MCF 10A (cell line): ENCODE results near the gene NELL1. TPM values are rescaled to one million over a fixed set of nuclear protein-coding genes. Genes with fewer than 3 reads are reported as not detected.

Source experiments
- BruUV-seq: library from RNA; stranded (reverse); fragments of 400-500 nt; replicated peaks from 2 replicates; lab custom pipeline; 2021; lab: Mats Ljungman, UMichigan
- CTCF ChIA-PET: fragments of 300-600 bp; sonication (Branson Sonifier 250); formaldehyde crosslinking; extraction: SDS; loops from one replicate; lab custom pipeline; 2021; ENCODE audit warnings: antibody characterized with exemption, inconsistent platforms; lab: Yijun Ruan, JAX
- POLR2A ChIA-PET: fragments of 300-600, 350-650 bp; sonication (Branson Sonifier 250); formaldehyde crosslinking; extraction: SDS; loops from one replicate; lab custom pipeline; 2020; ENCODE audit warnings: antibody characterized with exemption, inconsistent platforms; lab: Yijun Ruan, JAX
- DNase-seq: peaks from one replicate; pipeline ENCODE4 v3.0.0-alpha.2; 2018; ENCODE audit not compliant: unreplicated experiment
- H3K27ac Mint-ChIP-seq: one replicate; pipeline ENCODE4 v1.8.0; 2022; ENCODE audit warnings: mild to moderate bottlenecking, low read depth, mixed read lengths; ENCODE audit not compliant: unreplicated experiment
- H3K27me3 Mint-ChIP-seq: one replicate; pipeline ENCODE4 v1.8.0; 2022; ENCODE audit warnings: mixed read lengths; ENCODE audit not compliant: insufficient read depth, unreplicated experiment
- H3K36me3 Mint-ChIP-seq: one replicate; pipeline ENCODE4 v1.8.0; 2022; ENCODE audit warnings: mild to moderate bottlenecking, moderate library complexity, mixed read lengths; ENCODE audit not compliant: insufficient read depth, unreplicated experiment
- H3K4me1 Mint-ChIP-seq: one replicate; pipeline ENCODE4 v1.8.0; 2022; ENCODE audit warnings: mixed read lengths; ENCODE audit not compliant: insufficient read depth, unreplicated experiment
- H3K4me3 Mint-ChIP-seq: one replicate; pipeline ENCODE4 v1.8.0; 2022; ENCODE audit warnings: mild to moderate bottlenecking, moderate library complexity, mixed read lengths; ENCODE audit not compliant: unreplicated experiment
- H3K9me3 Mint-ChIP-seq: one replicate; pipeline ENCODE4 v1.8.0; 2022; ENCODE audit warnings: mixed read lengths; ENCODE audit not compliant: unreplicated experiment
- intact Hi-C: fragments of 100-400 bp; cut with micrococcal nuclease; formaldehyde crosslinking; loops from 2 replicates; pipeline ENCODE4 v1.14.1; 2022
- total RNA-seq: library from RNA; stranded (reverse); gene quantifications from 2 replicates; pipeline ENCODE4 v1.2.3, GENCODE V29; 2022
- TF ChIP-seq, protein P1 (sequence below): fragments of 200-600 bp; IDR thresholded peaks from one replicate; pipeline ENCODE4 v1.8.0; 2022; ENCODE audit warnings: antibody characterized with exemption, mild to moderate bottlenecking; ENCODE audit not compliant: unreplicated experiment

NELL1 gene
- total RNA-seq, 1 experiment from 2014 or later: not detected

DNA sequence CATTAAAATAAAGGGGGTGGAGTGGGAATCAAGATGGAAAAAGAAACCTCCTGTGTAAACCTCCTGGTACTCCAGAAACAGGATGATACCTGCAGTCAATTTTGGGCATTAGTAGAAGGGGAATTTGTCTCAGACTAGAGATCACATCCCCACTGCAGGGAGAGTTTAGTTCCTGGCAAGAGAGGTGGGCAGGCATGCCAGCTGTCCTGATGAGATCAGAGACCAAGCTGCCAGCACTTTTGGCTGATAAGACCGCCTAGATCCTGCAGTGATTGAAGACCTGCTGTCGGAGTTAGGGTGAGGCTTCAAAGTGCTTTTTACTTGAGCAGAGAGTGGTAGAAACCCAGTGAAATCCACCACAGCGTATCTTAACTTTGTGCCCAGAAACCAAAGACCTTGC lies 29.7 kb upstream of the NELL1 start:
- peaks cover 10% of the 10 kb centered on the region for H3K27me3 Mint-ChIP-seq
- H3K9me3 Mint-ChIP-seq: no peaks in the 10 kb centered on the region
- TF ChIP-seq, protein P1, sequence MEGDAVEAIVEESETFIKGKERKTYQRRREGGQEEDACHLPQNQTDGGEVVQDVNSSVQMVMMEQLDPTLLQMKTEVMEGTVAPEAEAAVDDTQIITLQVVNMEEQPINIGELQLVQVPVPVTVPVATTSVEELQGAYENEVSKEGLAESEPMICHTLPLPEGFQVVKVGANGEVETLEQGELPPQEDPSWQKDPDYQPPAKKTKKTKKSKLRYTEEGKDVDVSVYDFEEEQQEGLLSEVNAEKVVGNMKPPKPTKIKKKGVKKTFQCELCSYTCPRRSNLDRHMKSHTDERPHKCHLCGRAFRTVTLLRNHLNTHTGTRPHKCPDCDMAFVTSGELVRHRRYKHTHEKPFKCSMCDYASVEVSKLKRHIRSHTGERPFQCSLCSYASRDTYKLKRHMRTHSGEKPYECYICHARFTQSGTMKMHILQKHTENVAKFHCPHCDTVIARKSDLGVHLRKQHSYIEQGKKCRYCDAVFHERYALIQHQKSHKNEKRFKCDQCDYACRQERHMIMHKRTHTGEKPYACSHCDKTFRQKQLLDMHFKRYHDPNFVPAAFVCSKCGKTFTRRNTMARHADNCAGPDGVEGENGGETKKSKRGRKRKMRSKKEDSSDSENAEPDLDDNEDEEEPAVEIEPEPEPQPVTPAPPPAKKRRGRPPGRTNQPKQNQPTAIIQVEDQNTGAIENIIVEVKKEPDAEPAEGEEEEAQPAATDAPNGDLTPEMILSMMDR: no peak
- H3K36me3 Mint-ChIP-seq: no peaks in the 10 kb centered on the region
- CTCF ChIA-PET: interaction anchor here (2.3 to 3.5 kb wide), 2 partner anchors 8 to 872 kb away, joined by 8 to 28 read pairs; no protein-coding TSS in a partner anchor
- no peak overlapping the region for H3K27ac Mint-ChIP-seq
- DNase-seq: no peak
- no TSS peak for BruUV-seq
- no peaks in the 10 kb centered on the region for H3K4me1 Mint-ChIP-seq
- POLR2A ChIA-PET: no interaction called here
- intact Hi-C loops: no loop called here
- H3K4me3 Mint-ChIP-seq: no peak overlapping the region

DNA sequence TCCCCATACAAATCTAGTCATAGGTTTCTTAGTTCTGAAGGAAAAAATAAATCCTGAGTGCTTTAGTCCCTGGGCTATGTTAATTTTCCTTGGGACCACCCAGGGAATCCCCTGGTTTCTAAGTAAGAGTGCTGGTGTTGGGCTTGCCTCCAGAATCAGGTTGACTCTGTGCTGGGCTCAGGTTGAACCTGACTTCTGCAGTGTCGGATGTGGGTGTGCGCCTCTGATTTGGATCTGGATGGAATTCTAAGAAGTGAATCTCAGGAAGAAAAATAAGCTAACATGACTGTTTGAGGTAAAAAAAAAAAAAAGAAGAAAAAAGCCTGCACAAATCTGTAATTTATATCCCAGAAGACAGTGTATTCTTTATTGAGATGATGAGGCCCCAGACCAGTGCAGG lies 29.0 kb upstream of the NELL1 start:
- ChIA-PET CTCF (interaction anchor here (0.7 to 3.5 kb wide), 3 partner anchors 8 to 871 kb away, joined by 3 to 28 read pairs (median 8); no protein-coding TSS in a partner anchor), POLR2A (no interaction called here)
- Mint-ChIP-seq H3K27ac (no peak overlapping the region), H3K4me3 (no peak overlapping the region), H3K4me1 (no peaks in the 10 kb centered on the region), H3K27me3 (peaks cover 17% of the 10 kb centered on the region), H3K9me3 (no peaks in the 10 kb centered on the region), H3K36me3 (no peaks in the 10 kb centered on the region)
- no peak for DNase-seq
- BruUV-seq: no TSS peak
- TF ChIP-seq, protein P1: no peak
- intact Hi-C loops: no loop called here

- peaks cover 21% of the 10 kb centered on the region for H3K27me3 Mint-ChIP-seq
- no peak overlapping the region for H3K27ac Mint-ChIP-seq
- ChIA-PET POLR2A (interaction anchor here (0.7 kb wide), 2 partner anchors 10 to 1444 kb away, joined by 3 read pairs; no protein-coding TSS in a partner anchor), CTCF (interaction anchor here (1.0 to 3.7 kb wide), 3 partner anchors 11 to 867 kb away, joined by 3 to 17 read pairs (median 7); no protein-coding TSS in a partner anchor)
- intact Hi-C loops: no loop called here
- H3K36me3 Mint-ChIP-seq: no peaks in the 10 kb centered on the region
- TF ChIP-seq, protein P1: no peak
- no TSS peak for BruUV-seq
- no peak overlapping the region for H3K4me3 Mint-ChIP-seq
- no peak for DNase-seq
- H3K4me1 Mint-ChIP-seq: no peaks in the 10 kb centered on the region
- H3K9me3 Mint-ChIP-seq: no peaks in the 10 kb centered on the region
Measured at GRCh38 chr11:20644360-20644759, 25.0 kb upstream of the NELL1 start.

DNA sequence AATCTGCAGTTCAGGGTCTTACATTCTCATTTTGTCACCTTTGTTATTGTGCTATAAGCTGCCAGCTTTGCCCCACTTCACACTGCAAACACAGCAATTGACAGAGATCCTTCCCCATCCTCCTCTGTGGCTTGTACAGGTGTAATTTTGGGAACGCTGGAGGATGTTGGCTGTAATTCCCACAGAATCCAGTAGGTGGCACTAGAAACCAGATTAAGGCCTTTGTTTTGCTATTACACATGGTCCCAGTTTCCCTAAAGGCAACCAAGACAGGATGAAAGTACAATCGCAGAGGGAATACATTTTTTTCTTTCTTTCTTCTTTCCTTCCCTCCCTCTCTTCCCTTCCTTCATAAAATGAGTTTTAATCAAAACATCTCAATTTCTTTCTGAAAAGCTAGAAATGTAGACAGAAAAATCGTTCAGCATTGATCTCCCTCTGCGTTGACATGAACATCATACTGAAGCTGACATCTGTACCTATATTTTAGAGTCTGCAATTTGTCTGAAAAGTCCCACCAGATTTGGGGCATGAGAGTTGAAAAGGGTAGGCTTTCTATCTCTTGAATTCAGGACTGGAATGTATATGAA lies 21.3 kb upstream of the NELL1 start:
- ChIA-PET POLR2A (no interaction called here), CTCF (interaction anchor here (0.6 to 4.2 kb wide), 40 partner anchors 9 to 1657 kb away, joined by 3 to 30 read pairs (median 4); no protein-coding TSS in a partner anchor)
- no peaks in the 10 kb centered on the region for H3K9me3 Mint-ChIP-seq
- TF ChIP-seq, protein P1: peak; percentile 84
- intact Hi-C loops: loop anchor here (1.0 to 2.0 kb wide), 3 partner anchors 24 to 1657 kb away; no protein-coding TSS in a partner anchor
- no peaks in the 10 kb centered on the region for H3K4me1 Mint-ChIP-seq
- no peak overlapping the region for H3K27ac Mint-ChIP-seq
- H3K36me3 Mint-ChIP-seq: no peaks in the 10 kb centered on the region
- no peak overlapping the region for H3K4me3 Mint-ChIP-seq
- H3K27me3 Mint-ChIP-seq: peaks cover 37% of the 10 kb centered on the region
- BruUV-seq: no TSS peak
- DNase-seq: peak; percentile 75
